ENCODE measurements around the gene S100A2.
"Not testable (repeated sequence)": the region's sequence is repeated elsewhere in the genome, so short reads cannot be mapped to it uniquely, and the experiment has no call there.

DNA sequence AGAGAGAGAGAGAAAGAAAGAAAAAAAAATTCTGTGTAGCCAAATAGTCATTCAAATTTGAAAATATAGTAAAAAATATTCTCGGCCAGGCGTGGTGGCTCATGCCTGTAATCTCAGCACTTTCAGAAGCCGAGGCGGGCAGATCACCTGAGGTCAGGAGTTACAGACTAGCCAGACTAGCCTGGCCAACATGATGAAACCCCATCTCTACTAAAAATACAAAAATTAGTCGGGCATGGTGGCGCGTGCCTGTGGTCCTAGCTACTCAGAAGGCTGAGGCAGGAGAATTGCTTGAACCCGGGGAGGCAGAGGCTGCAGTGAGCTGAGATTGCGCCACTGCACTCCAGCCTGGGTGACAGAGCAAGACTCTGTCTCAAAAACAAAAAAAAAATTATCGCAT lies 22.4 kb upstream of the S100A2 start:
- TF ChIP-seq EZH2 (IDR thresholded peaks at IDR 0.05; ENCODE audit: insufficient read depth, poor library complexity, severe bottlenecking); EZH2phosphoT487 (IDR thresholded peaks at IDR 0.05; ENCODE audit: insufficient read depth, low read depth): not testable (repeated sequence)
